HepG2 (cell line): Measurements from ENCODE around the gene USP2. TPM values are rescaled to one million over a fixed set of nuclear protein-coding genes. Genes with fewer than 3 reads are reported as not detected.

Experiments
- ATAC-seq: fragments of 200-7000 bp; cut with Tn5 transposase; 3 replicates; pipeline ENCODE4 v1.9.1; 2020; ENCODE audit warnings: mild to moderate bottlenecking, moderate library complexity
- BruUV-seq: library from RNA; stranded (reverse); fragments of 400-500 nt; replicated peaks from 2 replicates; lab custom pipeline; 2021; lab: Mats Ljungman, UMichigan
- CTCF ChIA-PET: fragments of 300-600 bp; formaldehyde crosslinking; extraction: SDS; loops from one replicate; lab custom pipeline; 2021; ENCODE audit warnings: low total read pairs, inconsistent platforms, low intra/inter-chr PET ratio; lab: Yijun Ruan, JAX
- POLR2A ChIA-PET: fragments of 350-600 bp; sonication (Branson Sonifier 250); formaldehyde crosslinking; loops from one replicate; lab custom pipeline; 2020; ENCODE audit warnings: antibody characterized with exemption, inconsistent platforms; lab: Yijun Ruan, JAX
- DNase-seq: peaks from one replicate; pipeline ENCODE4 v3.0.0-alpha.2; 2015; ENCODE audit warnings: low spot score
- FAIRE-seq: peaks from 3 replicates; lab custom pipeline; 2011; peaks lifted over from hg19 to GRCh38; lab: Jason Lieb, UNC
- H2AFZ ChIP-seq: one replicate; pipeline ENCODE4 v1.6.1; 2011; ENCODE audit warnings: low read length, inconsistent platforms
- H3K27ac ChIP-seq: fragments of 300-600 bp; 3 replicates; pipeline ENCODE4 v1.8.0; 2011; ENCODE audit warnings: mixed run types, mild to moderate bottlenecking, mixed read lengths, low read length, inconsistent platforms; ENCODE audit not compliant: insufficient read depth; ENCODE audit errors: extremely low read length
- H3K27me3 ChIP-seq, 2 experiments: fragments of 200-600 bp in 1 of 2; 2 replicates in 1 of 2; 3 replicates in 1 of 2; pipeline versions ENCODE4 v1.6.0 to v1.8.0; 2011; ENCODE audit warnings: low read length in 2 of 2, mild to moderate bottlenecking in 2 of 2, moderate library complexity in 2 of 2, inconsistent platforms in 1 of 2; ENCODE audit not compliant: insufficient read depth in 2 of 2, control insufficient read depth in 1 of 2
- H3K36me3 ChIP-seq, 2 experiments: fragments of 200-600 bp in 1 of 2; replicated peaks in 1 of 2; 2 replicates in 1 of 2; 3 replicates in 1 of 2; pipeline versions ENCODE4 v1.5.1 to v1.8.0; 2011; ENCODE audit warnings: low read length in 2 of 2, inconsistent platforms in 1 of 2; ENCODE audit not compliant: insufficient read depth in 2 of 2, control insufficient read depth in 1 of 2
- H3K4me1 ChIP-seq: 2 replicates; pipeline ENCODE4 v1.5.1; 2012; ENCODE audit warnings: low read length, inconsistent platforms; ENCODE audit not compliant: insufficient read depth
- H3K4me2 ChIP-seq: 2 replicates; pipeline ENCODE4 v1.6.0; 2011; ENCODE audit warnings: low read depth, low read length, inconsistent platforms
- H3K4me3 ChIP-seq, 3 experiments: fragments of 200-600 bp in 1 of 3; sonication (generic), shearing (Covaris generic) in 1 of 3; replicated peaks in 1 of 3; 2 replicates each; pipeline ENCODE4 v1.5.1; 2011 to 2016; ENCODE audit warnings: low read length in 3 of 3, inconsistent platforms in 2 of 3, low read depth in 2 of 3, mild to moderate bottlenecking in 2 of 3, control low read depth in 1 of 3, mixed read lengths in 1 of 3; ENCODE audit not compliant: insufficient read depth in 1 of 3
- H3K79me2 ChIP-seq: one replicate; pipeline ENCODE4 v1.6.1; 2011; ENCODE audit warnings: low read length, inconsistent platforms; ENCODE audit not compliant: insufficient read depth
- H3K9ac ChIP-seq: 2 replicates; pipeline ENCODE4 v1.6.0; 2011; ENCODE audit warnings: mild to moderate bottlenecking, low read depth, low read length, inconsistent platforms; ENCODE audit not compliant: insufficient read depth
- H3K9me3 ChIP-seq: 2 replicates; pipeline ENCODE4 v1.5.1; 2012; ENCODE audit warnings: mild to moderate bottlenecking, low read length
- H4K20me1 ChIP-seq: 2 replicates; pipeline ENCODE4 v1.6.0; 2011; ENCODE audit warnings: inconsistent platforms, mild to moderate bottlenecking, low read length, moderate library complexity; ENCODE audit not compliant: insufficient read depth
- E2F5 ChIP-seq: sonication (generic); formaldehyde crosslinking; conservative IDR thresholded peaks from 2 replicates; pipeline ENCODE4 v1.4.0; 2020; ENCODE audit warnings: missing genetic modification reagents
- EED ChIP-seq: sonication (generic); formaldehyde crosslinking; IDR thresholded peaks from 2 replicates; pipeline ENCODE4 v1.5.0; 2020; ENCODE audit warnings: mild to moderate bottlenecking, missing genetic modification reagents
- FOXJ3 ChIP-seq: sonication (generic); formaldehyde crosslinking; IDR thresholded peaks from 2 replicates; pipeline ENCODE4 v1.4.0; 2020; ENCODE audit warnings: missing genetic modification reagents, mild to moderate bottlenecking, borderline replicate concordance
- KDM2A ChIP-seq: sonication (generic); formaldehyde crosslinking; IDR thresholded peaks from 2 replicates; pipeline ENCODE4 v1.4.0; 2020; ENCODE audit warnings: low read depth, missing genetic modification reagents, borderline replicate concordance
- MED1 ChIP-seq: sonication (generic); formaldehyde crosslinking; IDR thresholded peaks from 2 replicates; pipeline ENCODE4 v1.4.0; 2020; ENCODE audit warnings: missing genetic modification reagents
- NFATC3 ChIP-seq: sonication (generic); formaldehyde crosslinking; IDR thresholded peaks from 2 replicates; pipeline ENCODE4 v1.5.1; 2020; ENCODE audit warnings: mild to moderate bottlenecking, missing genetic modification reagents
- ONECUT2 ChIP-seq: sonication (generic); formaldehyde crosslinking; IDR thresholded peaks from 2 replicates; pipeline ENCODE4 v1.4.0; 2020; ENCODE audit warnings: missing genetic modification reagents
- PAX8 ChIP-seq: sonication (generic); formaldehyde crosslinking; IDR thresholded peaks from 2 replicates; pipeline ENCODE4 v1.8.0; 2022; ENCODE audit warnings: mild to moderate bottlenecking, missing genetic modification reagents, borderline replicate concordance
- RBFOX2 ChIP-seq: fragments of 200-400 bp; formaldehyde crosslinking; IDR thresholded peaks from 2 replicates; pipeline ENCODE4 v1.6.1; 2017; ENCODE audit warnings: low read depth, mild to moderate bottlenecking, low read length
- SP4 ChIP-seq: sonication (generic); formaldehyde crosslinking; IDR thresholded peaks from 2 replicates; pipeline ENCODE4 v1.8.1; 2023; ENCODE audit warnings: mild to moderate bottlenecking, missing genetic modification reagents
- SRF ChIP-seq: IDR thresholded peaks from 2 replicates; pipeline ENCODE4 v1.6.1; 2011; ENCODE audit warnings: mild to moderate bottlenecking, low read depth, low read length, moderate library complexity
- TBX3 ChIP-seq: fragments of 450-650 bp; IDR thresholded peaks from 2 replicates; pipeline ENCODE4 v1.6.1; 2017; ENCODE audit warnings: antibody characterized with exemption, mild to moderate bottlenecking, inconsistent platforms, borderline replicate concordance
- TCF12 ChIP-seq, 2 experiments: fragments of 450-650 bp in 1 of 2; sonication (generic) in 1 of 2; formaldehyde crosslinking in 1 of 2; IDR thresholded peaks; 2 replicates each; pipeline versions ENCODE4 v1.6.1 to v1.8.0; 2017 to 2022; ENCODE audit warnings: antibody characterized with exemption in 1 of 2, mild to moderate bottlenecking in 1 of 2, missing genetic modification reagents in 1 of 2, moderate library complexity in 1 of 2
- ZBTB46 ChIP-seq: sonication (generic); formaldehyde crosslinking; IDR thresholded peaks from 2 replicates; pipeline ENCODE4 v1.4.0; 2020; ENCODE audit warnings: mild to moderate bottlenecking, missing genetic modification reagents, borderline replicate concordance
- ZNF407 ChIP-seq: sonication (generic); formaldehyde crosslinking; IDR thresholded peaks from one replicate; pipeline ENCODE4 v1.5.1; 2020; ENCODE audit warnings: mild to moderate bottlenecking, missing genetic modification reagents; ENCODE audit errors: not compliant biosample characterization
- WGBS: methylation state at CpG from one replicate; pipeline ENCODE4 v1.1.6; 2017; ENCODE audit warnings: low lambda C conversion rate; 5-methylcytosine and 5-hydroxymethylcytosine counted together
- in situ Hi-C: cut with HindIII; loops from 2 replicates; pipeline ENCODE4 v1.10.0; 2017; ENCODE audit warnings: low pct_unique_long_range_greater_than_20kb; ENCODE audit not compliant: extremely low pct_ligation_motif_present
- intact Hi-C: fragments of 100-400 bp; cut with micrococcal nuclease; formaldehyde crosslinking; loops from one replicate; pipeline ENCODE4 v1.10.0; 2022; ENCODE audit not compliant: unreplicated experiment
- polyA plus RNA-seq, 8 experiments: library from polyadenylated mRNA; depleted of rRNA in 3 of 8; stranded (reverse) in 7 of 8; unstranded in 1 of 8; fragments of >200 nt; fragmentation: Illumina TruSeq in 4 of 8; extraction: Trizol in 4 of 8; gene quantifications; 2 replicates each; pipeline versions ENCODE4 v1.2.1 to v1.2.3, GENCODE V29; 2011 to 2016; ENCODE audit warnings: low read depth in 4 of 8, missing spikeins in 1 of 8, mixed read lengths in 1 of 8; ENCODE audit not compliant: insufficient read depth in 1 of 8
- total RNA-seq, 5 experiments: library from RNA; depleted of rRNA; stranded (reverse); fragments of >200 nt; fragmentation: Illumina TruSeq; extraction: Trizol; gene quantifications; 2 replicates each; pipeline ENCODE4 v1.2.3, GENCODE V29; 2016; ENCODE audit warnings: low read depth in 1 of 5

USP2 gene
- total and polyA plus RNA-seq, 2 of the 13 experiments (the other 11 are each of a cell fraction or from before 2014, with no cell fraction given), result 2.5 to 6.0 TPM

- FAIRE-seq, result no peak
- H3K79me2 ChIP-seq, result no peaks in the 10 kb centered on the region
- ChIA-PET CTCF (no interaction called here), POLR2A (no interaction called here)
- no peaks in the 10 kb centered on the region for H3K36me3 ChIP-seq
- no peak overlapping the region for H2AFZ ChIP-seq
- H3K4me1 ChIP-seq, result no peaks in the 10 kb centered on the region
- WGBS, result 68% methylated on average over 2 of the region's 2 CpGs
- H3K4me3 ChIP-seq, result no peak overlapping the region
- no peaks in the 10 kb centered on the region for H3K9me3 ChIP-seq
- H4K20me1 ChIP-seq, result no peaks in the 10 kb centered on the region
- no peak for DNase-seq
- intact Hi-C loops, result no loop called here
- no TSS peak for BruUV-seq
- in situ Hi-C loops, result no loop called here
- no peak overlapping the region for H3K9ac ChIP-seq
- H3K27me3 ChIP-seq, result no peaks in the 10 kb centered on the region
- no peak overlapping the region for H3K27ac ChIP-seq
- no peak for ATAC-seq
- H3K4me2 ChIP-seq, result no peak overlapping the region
- TF ChIP-seq NFATC3 (CRISPR knock-in tag), result no peak
- no peak for TF ChIP-seq KDM2A (CRISPR knock-in tag)
- TF ChIP-seq ZBTB46 (CRISPR knock-in tag), result no peak
- no peak for TF ChIP-seq EED (CRISPR knock-in tag)
- no peak for TF ChIP-seq TCF12 (IDR thresholded peaks at IDR 0.05)
- TF ChIP-seq TCF12 (CRISPR knock-in tag; IDR thresholded peaks at IDR 0.05), result no peak
- TF ChIP-seq E2F5, result no peak
- no peak for TF ChIP-seq ONECUT2 (CRISPR knock-in tag)
- no peak for TF ChIP-seq TBX3
- no peak for TF ChIP-seq ZNF407
- TF ChIP-seq PAX8 (CRISPR knock-in tag), result no peak
- TF ChIP-seq SP4, result no peak
- no peak for TF ChIP-seq RBFOX2
- TF ChIP-seq SRF, result no peak
- no peak for TF ChIP-seq MED1
- TF ChIP-seq FOXJ3 (CRISPR knock-in tag), result no peak
Measured at GRCh38 chr11:119414321-119414720, 32.8 kb upstream of the USP2 start.
